Measurements from ENCODE around the gene SSBP3. TPM values are rescaled to one million over a fixed set of nuclear protein-coding genes. Genes with fewer than 3 reads are reported as not detected.

SSBP3 gene
- total and polyA plus RNA-seq, 2 donors from 2014 or later = 33.3 to 49.6 TPM

GRCh38 chr1:54417123-54417522 is 10.9 kb upstream of the SSBP3 start:
- intact Hi-C loops (cut with DNase I) = no loop called here
- TF ChIP-seq CTCF (IDR thresholded peaks at IDR 0.05; ENCODE audit: borderline replicate concordance, extremely low read depth, insufficient read depth) = no peak

GRCh38 chr1:54416435-54416834 is 10.2 kb upstream of the SSBP3 start:
- Histone ChIP-seq H3K27ac (ENCODE audit: low read depth in 2 of 2, low read length in 2 of 2) (no peak overlapping the region), H3K4me3 (ENCODE audit: low read length in 3 of 3) (no peak overlapping the region), H3K4me1 (ENCODE audit: control insufficient read depth in 2 of 3, insufficient read depth in 2 of 3, low read depth in 1 of 3, low read length in 3 of 3) (peaks cover 0 to 9% (median 0%) of the 10 kb centered on the region in 3 donors), H3K9me3 (ENCODE audit: control insufficient read depth in 2 of 3, insufficient read depth in 1 of 3, low read length in 3 of 3) (no peaks in the 10 kb centered on the region), H3K36me3 (ENCODE audit: control insufficient read depth in 2 of 3, insufficient read depth in 3 of 3, low read length in 3 of 3) (no peaks in the 10 kb centered on the region), H3K27me3 (ENCODE audit: control insufficient read depth, insufficient read depth, low read length) (no peaks in the 10 kb centered on the region), H3K9ac (ENCODE audit: low read length in 3 of 3) (no peak overlapping the region)
- no peak for DNase-seq
- no peak for FAIRE-seq
- TF ChIP-seq CTCF (IDR thresholded peaks at IDR 0.05; ENCODE audit: borderline replicate concordance, extremely low read depth, insufficient read depth) = no peak
- intact Hi-C loops (cut with DNase I) = no loop called here

More at GRCh38 chr1:54417123-54417522, 10.9 kb upstream of the SSBP3 start:
- H3K9me3 ChIP-seq (ENCODE audit: control insufficient read depth in 2 of 3, insufficient read depth in 1 of 3, low read length in 3 of 3) = no peaks in the 10 kb centered on the region
- H3K9ac ChIP-seq (ENCODE audit: low read length in 3 of 3) = no peak overlapping the region
- H3K4me3 ChIP-seq (ENCODE audit: low read length in 3 of 3) = no peak overlapping the region
- DNase-seq (no peak), FAIRE-seq (no peak)
- H3K27me3 ChIP-seq (ENCODE audit: control insufficient read depth, insufficient read depth, low read length) = no peaks in the 10 kb centered on the region
- peaks cover 0 to 9% (median 0%) of the 10 kb centered on the region in 3 donors for H3K4me1 ChIP-seq (ENCODE audit: control insufficient read depth in 2 of 3, insufficient read depth in 2 of 3, low read depth in 1 of 3, low read length in 3 of 3)
- H3K36me3 ChIP-seq (ENCODE audit: control insufficient read depth in 2 of 3, insufficient read depth in 3 of 3, low read length in 3 of 3) = no peaks in the 10 kb centered on the region
- no peak overlapping the region for H3K27ac ChIP-seq (ENCODE audit: low read depth in 2 of 2, low read length in 2 of 2)

- FAIRE-seq (no peak), DNase-seq (no peak)
- Histone ChIP-seq H3K9me3 (ENCODE audit: control insufficient read depth in 2 of 3, insufficient read depth in 1 of 3, low read length in 3 of 3) (no peaks in the 10 kb centered on the region), H3K27me3 (ENCODE audit: control insufficient read depth, insufficient read depth, low read length) (no peaks in the 10 kb centered on the region), H3K9ac (ENCODE audit: low read length in 3 of 3) (no peak overlapping the region), H3K27ac (ENCODE audit: low read depth in 2 of 2, low read length in 2 of 2) (no peak overlapping the region), H3K36me3 (ENCODE audit: control insufficient read depth in 2 of 3, insufficient read depth in 3 of 3, low read length in 3 of 3) (no peaks in the 10 kb centered on the region), H3K4me3 (ENCODE audit: low read length in 3 of 3) (no peak overlapping the region), H3K4me1 (ENCODE audit: control insufficient read depth in 2 of 3, insufficient read depth in 2 of 3, low read depth in 1 of 3, low read length in 3 of 3) (peaks cover 0 to 9% (median 0%) of the 10 kb centered on the region in 3 donors)
- no peak for TF ChIP-seq CTCF (IDR thresholded peaks at IDR 0.05; ENCODE audit: borderline replicate concordance, extremely low read depth, insufficient read depth)
- intact Hi-C loops (cut with DNase I) = no loop called here
Measured at GRCh38 chr1:54415991-54416390, 9.8 kb upstream of the SSBP3 start.

- no peaks in the 10 kb centered on the region for H3K36me3 ChIP-seq (ENCODE audit: control insufficient read depth in 2 of 3, insufficient read depth in 3 of 3, low read length in 3 of 3)
- H3K9me3 ChIP-seq (ENCODE audit: control insufficient read depth in 2 of 3, insufficient read depth in 1 of 3, low read length in 3 of 3) = no peaks in the 10 kb centered on the region
- H3K27me3 ChIP-seq (ENCODE audit: control insufficient read depth, insufficient read depth, low read length) = no peaks in the 10 kb centered on the region
- no peak overlapping the region for H3K9ac ChIP-seq (ENCODE audit: low read length in 3 of 3)
- FAIRE-seq (no peak), DNase-seq (no peak)
- TF ChIP-seq CTCF (IDR thresholded peaks at IDR 0.05; ENCODE audit: borderline replicate concordance, extremely low read depth, insufficient read depth) = no peak
- H3K4me1 ChIP-seq (ENCODE audit: control insufficient read depth in 2 of 3, insufficient read depth in 2 of 3, low read depth in 1 of 3, low read length in 3 of 3) = peaks cover 0 to 9% (median 0%) of the 10 kb centered on the region in 3 donors
- intact Hi-C loops (cut with DNase I) = no loop called here
- no peak overlapping the region for H3K27ac ChIP-seq (ENCODE audit: low read depth in 2 of 2, low read length in 2 of 2)
- H3K4me3 ChIP-seq (ENCODE audit: low read length in 3 of 3) = no peak overlapping the region
Measured at GRCh38 chr1:54415533-54415932, 9.3 kb upstream of the SSBP3 start.
